NCI-H128 (cell line): Measurements from ENCODE around the gene BTBD3.

Source experiments
- DNase-seq: peaks from one replicate; lab custom pipeline; 2025; ENCODE audit not compliant: unreplicated experiment; lab: John Stamatoyannopoulos, UW

BTBD3 gene

DNA sequence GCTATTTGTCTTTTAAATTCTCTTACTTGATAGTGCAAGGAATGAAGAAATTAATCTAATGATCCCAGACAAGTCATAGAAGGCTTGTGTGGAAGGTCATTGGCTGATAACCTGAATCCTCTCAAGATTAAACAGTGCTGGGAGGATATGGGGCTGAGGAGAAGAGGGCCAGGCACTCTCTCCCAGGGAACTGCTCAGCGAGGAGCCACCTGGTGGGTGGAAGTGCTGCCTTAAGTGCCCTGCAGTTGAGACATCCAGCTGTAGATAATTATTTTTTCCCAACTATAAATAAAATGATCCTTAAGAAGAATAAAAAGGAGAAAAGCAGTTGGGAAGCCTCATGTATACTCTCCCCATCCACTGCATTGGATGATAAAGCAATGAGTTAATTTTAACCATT is 47.9 kb downstream of the BTBD3 start:
- no peak for DNase-seq

DNA sequence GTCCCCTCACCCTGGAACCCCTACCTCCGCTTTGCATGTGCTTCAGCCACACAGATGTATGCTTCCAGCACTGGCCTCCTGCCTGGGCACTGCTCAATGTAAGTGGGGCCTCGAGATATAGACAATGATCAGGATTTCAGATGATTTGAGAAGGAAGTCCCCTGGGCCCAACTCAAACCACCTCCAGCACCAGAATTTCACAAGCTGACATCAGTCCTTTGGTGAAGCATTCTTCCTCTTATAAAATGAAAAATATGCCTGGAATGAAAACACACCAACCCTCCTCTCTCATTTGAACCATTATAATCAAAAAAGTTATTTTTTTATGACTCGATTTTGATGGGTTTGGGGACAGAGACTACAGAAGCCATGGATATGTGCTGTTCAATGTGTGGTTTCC is 48.5 kb downstream of the BTBD3 start:
- no peak for DNase-seq

DNA sequence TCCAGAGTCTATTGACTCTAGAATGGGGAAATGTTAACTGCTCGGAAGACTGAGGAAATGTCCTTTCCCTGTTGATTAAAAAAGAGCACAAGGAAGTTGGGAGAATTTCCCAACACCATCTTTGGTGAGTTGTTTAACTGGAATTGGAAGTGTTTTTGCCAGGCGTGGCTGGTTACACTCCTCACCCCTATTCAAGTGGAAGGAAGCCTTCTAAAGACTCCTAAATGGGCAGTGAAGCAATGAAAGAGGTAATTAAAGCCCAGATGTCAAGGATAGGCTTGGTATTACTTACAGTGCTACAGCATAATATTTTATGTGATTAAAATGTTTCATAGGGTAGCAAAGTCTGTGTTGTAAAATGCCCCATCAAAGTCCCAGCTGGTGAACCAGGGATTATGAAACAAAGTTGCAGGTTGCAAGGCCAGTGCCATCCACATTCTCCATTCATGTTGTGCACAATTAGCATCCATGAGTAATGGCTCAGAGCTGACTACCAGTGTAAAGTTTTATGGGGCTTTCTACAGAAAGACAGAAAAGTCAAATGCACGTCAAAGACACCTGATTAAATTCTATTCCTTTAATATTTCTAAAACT is 52.6 kb downstream of the BTBD3 start:
- DNase-seq: no peak

DNA sequence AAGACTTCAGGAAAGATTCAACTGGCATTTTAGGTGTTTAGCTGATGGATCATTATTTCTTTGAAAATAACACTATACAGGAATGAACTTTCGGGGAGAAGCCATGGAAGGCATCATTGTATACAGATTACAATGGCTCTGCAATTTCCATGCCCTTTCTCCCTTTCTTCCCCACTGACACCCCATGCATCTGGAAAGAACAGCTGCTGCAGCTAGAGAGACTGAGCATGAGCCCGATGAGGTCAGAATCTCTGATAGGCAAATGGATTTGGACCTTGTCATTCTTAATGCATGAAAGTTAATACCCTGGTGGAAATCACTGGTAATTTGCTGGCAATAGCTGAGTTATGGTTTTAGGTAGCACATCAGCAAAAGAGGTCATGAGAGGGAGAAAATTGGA is 54.8 kb downstream of the BTBD3 start:
- no peak for DNase-seq
